ENCODE data around the gene GPC6. TPM values are rescaled to one million over a fixed set of nuclear protein-coding genes. Genes with fewer than 3 reads are reported as not detected.
A peak's percentile ranks its signal among the peaks of the same experiment; 100 is the strongest.

Gene GPC6
- total RNA-seq, 6 donors from 2014 or later: 1.3 to 7.3 (median 3.4) TPM

DNA sequence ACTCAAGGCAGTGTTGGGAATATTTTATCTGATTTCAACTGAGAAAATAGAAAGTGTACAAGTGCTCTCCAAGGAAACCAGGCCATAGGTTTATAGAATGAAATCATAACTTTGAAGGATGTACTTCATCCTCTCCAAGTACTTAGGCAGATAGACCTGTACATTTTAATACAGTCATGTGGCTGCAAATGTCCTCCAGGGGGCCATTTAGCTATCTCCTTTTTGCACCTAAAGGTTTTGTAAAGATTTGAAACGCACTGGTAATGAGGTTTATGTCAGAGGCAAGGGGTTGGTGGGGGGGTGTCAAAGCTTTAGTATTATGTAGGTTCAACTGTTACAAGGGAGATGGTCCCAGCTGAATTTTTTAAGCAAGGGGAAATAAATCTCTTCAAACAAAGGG, 888.4 kb downstream of the GPC6 start:
- 58 to 67% methylated on average over 1 of the region's 1 CpG for WGBS, 2 donors
- H3K9me3 ChIP-seq: no peaks in the 10 kb centered on the region
- H3K36me3 ChIP-seq: no peaks in the 10 kb centered on the region
- no peaks in the 10 kb centered on the region for H3K4me1 ChIP-seq
- TF ChIP-seq, protein P1, sequence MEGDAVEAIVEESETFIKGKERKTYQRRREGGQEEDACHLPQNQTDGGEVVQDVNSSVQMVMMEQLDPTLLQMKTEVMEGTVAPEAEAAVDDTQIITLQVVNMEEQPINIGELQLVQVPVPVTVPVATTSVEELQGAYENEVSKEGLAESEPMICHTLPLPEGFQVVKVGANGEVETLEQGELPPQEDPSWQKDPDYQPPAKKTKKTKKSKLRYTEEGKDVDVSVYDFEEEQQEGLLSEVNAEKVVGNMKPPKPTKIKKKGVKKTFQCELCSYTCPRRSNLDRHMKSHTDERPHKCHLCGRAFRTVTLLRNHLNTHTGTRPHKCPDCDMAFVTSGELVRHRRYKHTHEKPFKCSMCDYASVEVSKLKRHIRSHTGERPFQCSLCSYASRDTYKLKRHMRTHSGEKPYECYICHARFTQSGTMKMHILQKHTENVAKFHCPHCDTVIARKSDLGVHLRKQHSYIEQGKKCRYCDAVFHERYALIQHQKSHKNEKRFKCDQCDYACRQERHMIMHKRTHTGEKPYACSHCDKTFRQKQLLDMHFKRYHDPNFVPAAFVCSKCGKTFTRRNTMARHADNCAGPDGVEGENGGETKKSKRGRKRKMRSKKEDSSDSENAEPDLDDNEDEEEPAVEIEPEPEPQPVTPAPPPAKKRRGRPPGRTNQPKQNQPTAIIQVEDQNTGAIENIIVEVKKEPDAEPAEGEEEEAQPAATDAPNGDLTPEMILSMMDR (IDR thresholded peaks at IDR 0.05): no peak
- TF ChIP-seq EP300 (IDR thresholded peaks at IDR 0.05): no peak
- no peak for TF ChIP-seq POLR2A (IDR thresholded peaks at IDR 0.05)
- TF ChIP-seq POLR2AphosphoS5 (IDR thresholded peaks at IDR 0.05): no peak
- no peak overlapping the region for H3K27ac ChIP-seq
- no peak for ATAC-seq (ENCODE audit: low FRiP score in 2 of 2)
- no peaks in the 10 kb centered on the region for H3K27me3 ChIP-seq
- H3K4me3 ChIP-seq: no peak overlapping the region
- no peak for DNase-seq

DNA sequence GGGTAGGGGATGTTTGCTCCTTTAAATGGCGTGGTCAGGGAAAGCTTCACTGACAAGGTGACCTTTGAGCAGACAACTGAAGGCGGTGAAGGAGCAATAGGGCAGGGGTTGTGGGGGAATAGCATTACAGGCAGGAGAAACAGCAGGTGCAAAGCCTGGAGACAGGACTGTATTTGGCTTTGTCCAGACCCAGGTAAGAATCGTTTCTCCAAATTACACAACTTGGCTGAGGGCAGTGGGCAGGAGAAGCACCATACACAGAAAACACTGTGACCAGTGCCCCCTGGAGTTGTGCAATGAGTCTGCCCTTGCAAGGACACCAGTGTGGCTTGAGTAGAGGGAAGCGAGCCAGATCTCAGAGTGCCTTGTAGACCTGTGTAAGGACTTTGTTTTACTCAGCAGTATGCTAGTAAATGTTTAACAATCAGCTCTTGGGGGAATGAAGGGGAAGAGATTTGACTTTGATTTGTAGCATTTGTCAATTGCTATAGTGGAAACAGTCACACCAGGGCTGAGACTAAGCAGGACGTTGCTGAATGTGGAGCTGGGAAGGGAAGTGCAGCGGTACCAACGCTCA, 892.8 kb downstream of the GPC6 start:
- WGBS, 2 donors: 65 to 68% methylated on average over 7 of the region's 7 CpGs
- Histone ChIP-seq H3K4me1 (no peaks in the 10 kb centered on the region), H3K27ac (no peak overlapping the region), H3K9me3 (no peaks in the 10 kb centered on the region), H3K27me3 (no peaks in the 10 kb centered on the region), H3K36me3 (no peaks in the 10 kb centered on the region), H3K4me3 (no peak overlapping the region)
- ATAC-seq (ENCODE audit: low FRiP score in 2 of 2) (peak in 1 of 2 donors; percentile 73), DNase-seq (peak in 1 of 2 donors; percentile 48)
- no peak for TF ChIP-seq EP300 (IDR thresholded peaks at IDR 0.05)
- no peak for TF ChIP-seq POLR2AphosphoS5 (IDR thresholded peaks at IDR 0.05)
- TF ChIP-seq POLR2A (IDR thresholded peaks at IDR 0.05): no peak
- TF ChIP-seq, protein P1 (IDR thresholded peaks at IDR 0.05): no peak

DNA sequence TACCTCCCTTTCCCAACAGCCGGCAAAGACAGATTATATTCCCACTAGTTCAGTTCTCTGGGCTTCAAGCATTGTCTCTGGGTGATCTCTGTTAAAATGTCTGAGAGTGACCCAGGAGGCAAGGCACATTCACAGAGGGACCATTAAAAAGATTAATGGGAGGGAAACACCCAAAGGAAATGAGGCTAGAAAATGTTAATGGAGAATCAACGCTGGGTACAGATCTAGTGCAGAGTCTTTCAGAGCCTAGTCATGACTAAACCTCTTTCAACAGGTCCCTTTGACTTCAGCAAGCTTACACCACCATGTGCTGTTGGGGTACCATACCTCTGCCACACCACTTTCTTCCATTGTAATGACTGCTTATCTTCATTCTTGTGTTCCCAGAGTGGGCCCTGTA, 894.3 kb downstream of the GPC6 start:
- H3K9me3 ChIP-seq: no peaks in the 10 kb centered on the region
- H3K4me3 ChIP-seq: no peak overlapping the region
- no peaks in the 10 kb centered on the region for H3K36me3 ChIP-seq
- 63 to 68% methylated on average over 2 of the region's 2 CpGs for WGBS, 2 donors
- TF ChIP-seq EP300 (IDR thresholded peaks at IDR 0.05) (no peak), POLR2AphosphoS5 (IDR thresholded peaks at IDR 0.05) (no peak), POLR2A (IDR thresholded peaks at IDR 0.05) (no peak)
- TF ChIP-seq, protein P1 (IDR thresholded peaks at IDR 0.05): no peak
- H3K27ac ChIP-seq: no peak overlapping the region
- no peak for ATAC-seq (ENCODE audit: low FRiP score in 2 of 2)
- H3K27me3 ChIP-seq: no peaks in the 10 kb centered on the region
- no peaks in the 10 kb centered on the region for H3K4me1 ChIP-seq
- DNase-seq: no peak

DNA sequence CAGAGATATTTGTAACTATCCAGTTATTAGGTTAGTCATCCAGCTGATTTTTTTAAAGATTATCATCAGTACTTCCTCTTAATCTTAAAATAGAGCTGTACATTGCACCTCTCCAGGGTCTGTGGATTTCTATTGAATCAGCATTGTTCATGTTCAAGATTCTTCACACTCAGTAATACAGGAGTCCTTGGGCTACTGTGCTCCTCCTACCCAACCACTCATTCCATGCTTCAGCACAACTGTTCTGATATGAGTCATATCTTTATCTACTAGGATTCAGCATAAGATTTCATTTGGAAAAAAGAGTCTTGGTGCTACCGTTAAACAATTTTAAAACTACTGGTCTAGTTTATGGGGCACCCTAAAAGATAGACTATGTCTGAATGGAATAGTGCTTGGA, 895.1 kb downstream of the GPC6 start:
- H3K27me3 ChIP-seq: no peaks in the 10 kb centered on the region
- no peak overlapping the region for H3K27ac ChIP-seq
- H3K4me1 ChIP-seq: no peaks in the 10 kb centered on the region
- no peak for DNase-seq
- no peaks in the 10 kb centered on the region for H3K9me3 ChIP-seq
- no peaks in the 10 kb centered on the region for H3K36me3 ChIP-seq
- H3K4me3 ChIP-seq: no peak overlapping the region
- WGBS, 2 donors: 82 to 91% methylated on average over 1 of the region's 1 CpG
- TF ChIP-seq, protein P1 (IDR thresholded peaks at IDR 0.05): no peak
- no peak for TF ChIP-seq POLR2AphosphoS5 (IDR thresholded peaks at IDR 0.05)
- no peak for TF ChIP-seq EP300 (IDR thresholded peaks at IDR 0.05)
- TF ChIP-seq POLR2A (IDR thresholded peaks at IDR 0.05): no peak
- peak in 1 of 2 donors; percentile 51 for ATAC-seq (ENCODE audit: low FRiP score in 2 of 2)

DNA sequence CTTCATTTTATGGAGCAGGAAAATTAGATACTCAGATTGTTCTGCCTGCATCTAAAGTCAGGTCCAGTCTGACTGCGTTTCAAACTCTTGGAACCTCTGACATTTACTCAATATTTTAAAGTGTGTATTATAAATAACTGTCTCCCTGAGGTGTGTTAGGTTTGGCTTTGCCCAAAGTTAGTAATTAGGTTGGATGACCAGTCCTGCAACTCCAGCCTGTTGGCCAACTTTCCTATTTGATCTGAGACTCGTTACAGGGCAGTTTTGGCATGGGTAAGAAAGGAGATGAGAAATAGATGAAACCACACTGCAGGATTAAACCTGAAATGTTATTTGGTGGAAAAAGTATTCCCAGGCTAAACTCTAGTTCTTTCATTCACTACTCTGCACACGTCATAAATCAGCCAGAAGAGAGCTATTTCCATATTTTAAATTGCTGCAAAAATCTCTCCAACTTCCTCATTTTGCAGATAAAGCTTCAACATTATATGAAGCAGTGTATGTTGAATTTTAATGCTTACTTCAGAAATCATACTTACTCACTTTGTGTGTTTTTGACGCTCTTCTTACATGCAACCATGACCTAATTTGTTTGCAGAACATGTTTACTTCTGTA, 895.8 kb downstream of the GPC6 start:
- 51 to 52% methylated on average over 4 of the region's 4 CpGs for WGBS, 2 donors

More for the DNA sequence above, 895.8 kb downstream of the GPC6 start:
- Histone ChIP-seq H3K4me3 (no peak overlapping the region), H3K27ac (no peak overlapping the region), H3K27me3 (no peaks in the 10 kb centered on the region), H3K36me3 (no peaks in the 10 kb centered on the region), H3K4me1 (no peaks in the 10 kb centered on the region), H3K9me3 (no peaks in the 10 kb centered on the region)
- DNase-seq (no peak), ATAC-seq (ENCODE audit: low FRiP score in 2 of 2) (no peak)
- TF ChIP-seq, protein P1 (IDR thresholded peaks at IDR 0.05): no peak
- no peak for TF ChIP-seq EP300 (IDR thresholded peaks at IDR 0.05)
- no peak for TF ChIP-seq POLR2AphosphoS5 (IDR thresholded peaks at IDR 0.05)
- no peak for TF ChIP-seq POLR2A (IDR thresholded peaks at IDR 0.05)
